ENCODE data around the gene KDELR1.

The KDELR1 gene

DNA sequence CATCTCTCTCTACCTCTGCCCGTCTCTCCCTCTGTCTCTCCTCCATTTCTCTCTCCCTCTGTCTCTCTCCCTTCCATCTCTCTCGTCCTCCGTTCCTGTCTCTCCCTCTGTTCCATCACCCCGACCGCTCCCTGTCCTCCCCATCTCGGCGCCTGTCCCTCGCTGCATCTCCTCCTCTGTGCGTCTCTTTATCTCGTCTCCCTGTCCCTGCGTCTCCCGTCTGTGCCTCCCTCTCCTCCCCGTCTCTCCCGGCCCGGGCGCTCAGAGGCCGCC, 6.7 kb upstream of the KDELR1 start:
- peaks cover 57% of the 10 kb centered on the region for H3K27me3 ChIP-seq (ENCODE audit: control insufficient read depth, insufficient read depth, low read length, poor library complexity, severe bottlenecking)
- H3K27ac ChIP-seq (ENCODE audit: insufficient read depth, low read depth, low read length, poor library complexity, severe bottlenecking): no peak overlapping the region
- H3K9me3 ChIP-seq (ENCODE audit: control insufficient read depth, low read length): no peaks in the 10 kb centered on the region
- H3K36me3 ChIP-seq (ENCODE audit: control insufficient read depth, insufficient read depth, low read length): no peaks in the 10 kb centered on the region
- H3K4me3 ChIP-seq (ENCODE audit: insufficient read depth, low read depth, low read length): peak overlapping the region; percentile 37
- H3K4me1 ChIP-seq (ENCODE audit: control insufficient read depth, insufficient read depth, low read length): peaks cover 45% of the 10 kb centered on the region
- 5 to 6% methylated on average over 17 of the region's 17 CpGs for WGBS, 2 experiments

- H3K4me1 ChIP-seq (ENCODE audit: control insufficient read depth, insufficient read depth, low read length): peaks cover 48% of the 10 kb centered on the region
- 66 to 68% methylated on average over 22 of the region's 22 CpGs for WGBS, 2 experiments
- no peak overlapping the region for H3K27ac ChIP-seq (ENCODE audit: insufficient read depth, low read depth, low read length, poor library complexity, severe bottlenecking)
- H3K27me3 ChIP-seq (ENCODE audit: control insufficient read depth, insufficient read depth, low read length, poor library complexity, severe bottlenecking): peaks cover 62% of the 10 kb centered on the region
- H3K4me3 ChIP-seq (ENCODE audit: insufficient read depth, low read depth, low read length): peak overlapping the region; percentile 37
- no peaks in the 10 kb centered on the region for H3K9me3 ChIP-seq (ENCODE audit: control insufficient read depth, low read length)
- H3K36me3 ChIP-seq (ENCODE audit: control insufficient read depth, insufficient read depth, low read length): no peaks in the 10 kb centered on the region
These were observed 6.1 kb upstream of the KDELR1 start for GRCh38 chr19:48397263-48398101.

- no peaks in the 10 kb centered on the region for H3K9me3 ChIP-seq (ENCODE audit: control insufficient read depth, low read length)
- H3K36me3 ChIP-seq (ENCODE audit: control insufficient read depth, insufficient read depth, low read length): no peaks in the 10 kb centered on the region
- H3K27ac ChIP-seq (ENCODE audit: insufficient read depth, low read depth, low read length, poor library complexity, severe bottlenecking): no peak overlapping the region
- 86 to 88% methylated on average over 2 of the region's 2 CpGs for WGBS, 2 experiments
- peaks cover 66% of the 10 kb centered on the region for H3K27me3 ChIP-seq (ENCODE audit: control insufficient read depth, insufficient read depth, low read length, poor library complexity, severe bottlenecking)
- no peak overlapping the region for H3K4me3 ChIP-seq (ENCODE audit: insufficient read depth, low read depth, low read length)
- peaks cover 48% of the 10 kb centered on the region for H3K4me1 ChIP-seq (ENCODE audit: control insufficient read depth, insufficient read depth, low read length)
These were observed 5.4 kb upstream of the KDELR1 start for GRCh38 chr19:48396824-48397176.

DNA sequence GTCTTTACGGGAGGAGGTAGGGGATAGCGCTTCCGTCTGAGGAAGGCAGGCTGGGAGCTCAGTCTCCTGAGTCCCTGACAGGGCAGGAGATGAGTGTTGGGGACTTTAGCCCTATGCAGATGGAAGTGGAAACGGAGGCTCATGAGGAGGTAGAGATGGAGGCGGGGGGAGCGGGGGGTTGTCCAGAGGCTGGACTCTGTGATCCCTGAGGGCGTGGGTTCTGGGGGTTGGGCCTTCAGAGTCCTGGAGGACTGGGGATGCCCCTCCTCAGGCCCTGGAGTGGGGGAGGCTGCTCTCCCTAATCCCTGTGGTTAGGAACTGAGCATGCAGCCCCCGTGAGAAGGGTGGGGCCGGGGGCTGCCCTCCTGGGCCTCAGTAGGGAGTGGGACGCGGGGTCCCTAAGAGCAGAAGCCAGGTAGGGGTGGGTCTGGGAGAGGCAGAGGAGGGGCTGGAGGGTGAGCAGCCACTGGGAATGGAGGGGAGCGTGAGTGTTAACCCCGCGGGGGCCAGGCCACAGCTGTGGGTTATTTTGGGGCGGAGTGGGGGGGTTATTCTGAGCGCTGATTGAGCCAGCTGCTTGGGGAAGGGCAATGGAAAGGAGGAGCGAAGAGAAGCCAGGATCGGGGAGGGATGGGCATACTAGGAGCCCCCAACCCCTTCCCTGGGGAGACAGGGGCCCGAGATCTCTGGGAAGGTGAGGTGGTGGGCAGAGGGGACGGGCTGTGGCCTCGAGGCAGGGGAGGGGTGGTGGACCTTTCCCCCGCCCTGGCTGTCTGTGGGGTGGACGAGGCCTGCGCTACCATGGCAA, 4.9 kb upstream of the KDELR1 start:
- H3K36me3 ChIP-seq (ENCODE audit: control insufficient read depth, insufficient read depth, low read length): no peaks in the 10 kb centered on the region
- H3K27ac ChIP-seq (ENCODE audit: insufficient read depth, low read depth, low read length, poor library complexity, severe bottlenecking): no peak overlapping the region
- H3K27me3 ChIP-seq (ENCODE audit: control insufficient read depth, insufficient read depth, low read length, poor library complexity, severe bottlenecking): peaks cover 66% of the 10 kb centered on the region
- H3K9me3 ChIP-seq (ENCODE audit: control insufficient read depth, low read length): no peaks in the 10 kb centered on the region
- peaks cover 48% of the 10 kb centered on the region for H3K4me1 ChIP-seq (ENCODE audit: control insufficient read depth, insufficient read depth, low read length)
- WGBS, 2 experiments: 62 to 63% methylated on average over 24 of the region's 24 CpGs
- H3K4me3 ChIP-seq (ENCODE audit: insufficient read depth, low read depth, low read length): no peak overlapping the region

GRCh38 chr19:48395499-48395898, 4.1 kb upstream of the KDELR1 start:
- Histone ChIP-seq H3K27me3 (ENCODE audit: control insufficient read depth, insufficient read depth, low read length, poor library complexity, severe bottlenecking) (peaks cover 66% of the 10 kb centered on the region), H3K9me3 (ENCODE audit: control insufficient read depth, low read length) (no peaks in the 10 kb centered on the region), H3K36me3 (ENCODE audit: control insufficient read depth, insufficient read depth, low read length) (no peaks in the 10 kb centered on the region), H3K4me1 (ENCODE audit: control insufficient read depth, insufficient read depth, low read length) (peaks cover 48% of the 10 kb centered on the region), H3K4me3 (ENCODE audit: insufficient read depth, low read depth, low read length) (no peak overlapping the region), H3K27ac (ENCODE audit: insufficient read depth, low read depth, low read length, poor library complexity, severe bottlenecking) (no peak overlapping the region)
- WGBS, 2 experiments: 47 to 57% methylated on average over 9 of the region's 9 CpGs

- Histone ChIP-seq H3K4me1 (ENCODE audit: control insufficient read depth, insufficient read depth, low read length) (peaks cover 51% of the 10 kb centered on the region), H3K4me3 (ENCODE audit: insufficient read depth, low read depth, low read length) (no peak overlapping the region), H3K36me3 (ENCODE audit: control insufficient read depth, insufficient read depth, low read length) (no peaks in the 10 kb centered on the region), H3K27me3 (ENCODE audit: control insufficient read depth, insufficient read depth, low read length, poor library complexity, severe bottlenecking) (peaks cover 66% of the 10 kb centered on the region), H3K9me3 (ENCODE audit: control insufficient read depth, low read length) (no peaks in the 10 kb centered on the region), H3K27ac (ENCODE audit: insufficient read depth, low read depth, low read length, poor library complexity, severe bottlenecking) (no peak overlapping the region)
- 25 to 28% methylated on average over 6 of the region's 6 CpGs for WGBS, 2 experiments
These were observed 3.8 kb upstream of the KDELR1 start for GRCh38 chr19:48395170-48395455.

- Histone ChIP-seq H3K9me3 (ENCODE audit: control insufficient read depth, low read length) (no peaks in the 10 kb centered on the region), H3K27me3 (ENCODE audit: control insufficient read depth, insufficient read depth, low read length, poor library complexity, severe bottlenecking) (peaks cover 66% of the 10 kb centered on the region), H3K4me3 (ENCODE audit: insufficient read depth, low read depth, low read length) (peak overlapping the region; percentile 30), H3K4me1 (ENCODE audit: control insufficient read depth, insufficient read depth, low read length) (peaks cover 54% of the 10 kb centered on the region), H3K36me3 (ENCODE audit: control insufficient read depth, insufficient read depth, low read length) (peaks cover under 1% of the 10 kb centered on the region), H3K27ac (ENCODE audit: insufficient read depth, low read depth, low read length, poor library complexity, severe bottlenecking) (no peak overlapping the region)
- 15 to 16% methylated on average over 36 to 37 of the region's 38 CpGs for WGBS, 2 experiments
These were observed 3.2 kb upstream of the KDELR1 start for GRCh38 chr19:48394331-48395169.

GRCh38 chr19:48393559-48394330, 2.4 kb upstream of the KDELR1 start, which contains the start of gene GRIN2D:
GRIN2D (plus strand) TSS chr19:48393668; CDS start chr19:48398393, 4,725 bp downstream.
- peaks cover 66% of the 10 kb centered on the region for H3K27me3 ChIP-seq (ENCODE audit: control insufficient read depth, insufficient read depth, low read length, poor library complexity, severe bottlenecking)
- peak within 1 kb of the TSS; percentile 21 for H3K27ac ChIP-seq (ENCODE audit: insufficient read depth, low read depth, low read length, poor library complexity, severe bottlenecking)
- peak within 1 kb of the TSS; percentile 30 for H3K4me3 ChIP-seq (ENCODE audit: insufficient read depth, low read depth, low read length)
- H3K36me3 ChIP-seq (ENCODE audit: control insufficient read depth, insufficient read depth, low read length): peaks cover 7% of the 10 kb centered on the region
- peaks cover 54% of the 10 kb centered on the region for H3K4me1 ChIP-seq (ENCODE audit: control insufficient read depth, insufficient read depth, low read length)
- WGBS, 2 experiments: 3 to 4% methylated on average over 40 of the region's 40 CpGs
- H3K9me3 ChIP-seq (ENCODE audit: control insufficient read depth, low read length): no peaks in the 10 kb centered on the region

- peak overlapping the region; percentile 21 for H3K27ac ChIP-seq (ENCODE audit: insufficient read depth, low read depth, low read length, poor library complexity, severe bottlenecking)
- H3K36me3 ChIP-seq (ENCODE audit: control insufficient read depth, insufficient read depth, low read length): peaks cover 10% of the 10 kb centered on the region
- H3K4me3 ChIP-seq (ENCODE audit: insufficient read depth, low read depth, low read length): peak overlapping the region; percentile 30
- H3K9me3 ChIP-seq (ENCODE audit: control insufficient read depth, low read length): no peaks in the 10 kb centered on the region
- H3K27me3 ChIP-seq (ENCODE audit: control insufficient read depth, insufficient read depth, low read length, poor library complexity, severe bottlenecking): peaks cover 59% of the 10 kb centered on the region
- 76 to 78% methylated on average over 15 of the region's 15 CpGs for WGBS, 2 experiments
- peaks cover 53% of the 10 kb centered on the region for H3K4me1 ChIP-seq (ENCODE audit: control insufficient read depth, insufficient read depth, low read length)
These were observed 1.7 kb upstream of the KDELR1 start for GRCh38 chr19:48392860-48393558.

All from ectodermal cell (in vitro differentiated cells).